HG03558 (cell line): ENCODE results near the gene PMVK.

Experiments used
- ATAC-seq: cut with Tn5 transposase; IDR thresholded peaks from one replicate; pipeline ENCODE4 v1.9.1; 2021; ENCODE audit warnings: moderate number of reproducible peaks; ENCODE audit not compliant: unreplicated experiment; ENCODE audit errors: extremely low read depth

PMVK gene

DNA sequence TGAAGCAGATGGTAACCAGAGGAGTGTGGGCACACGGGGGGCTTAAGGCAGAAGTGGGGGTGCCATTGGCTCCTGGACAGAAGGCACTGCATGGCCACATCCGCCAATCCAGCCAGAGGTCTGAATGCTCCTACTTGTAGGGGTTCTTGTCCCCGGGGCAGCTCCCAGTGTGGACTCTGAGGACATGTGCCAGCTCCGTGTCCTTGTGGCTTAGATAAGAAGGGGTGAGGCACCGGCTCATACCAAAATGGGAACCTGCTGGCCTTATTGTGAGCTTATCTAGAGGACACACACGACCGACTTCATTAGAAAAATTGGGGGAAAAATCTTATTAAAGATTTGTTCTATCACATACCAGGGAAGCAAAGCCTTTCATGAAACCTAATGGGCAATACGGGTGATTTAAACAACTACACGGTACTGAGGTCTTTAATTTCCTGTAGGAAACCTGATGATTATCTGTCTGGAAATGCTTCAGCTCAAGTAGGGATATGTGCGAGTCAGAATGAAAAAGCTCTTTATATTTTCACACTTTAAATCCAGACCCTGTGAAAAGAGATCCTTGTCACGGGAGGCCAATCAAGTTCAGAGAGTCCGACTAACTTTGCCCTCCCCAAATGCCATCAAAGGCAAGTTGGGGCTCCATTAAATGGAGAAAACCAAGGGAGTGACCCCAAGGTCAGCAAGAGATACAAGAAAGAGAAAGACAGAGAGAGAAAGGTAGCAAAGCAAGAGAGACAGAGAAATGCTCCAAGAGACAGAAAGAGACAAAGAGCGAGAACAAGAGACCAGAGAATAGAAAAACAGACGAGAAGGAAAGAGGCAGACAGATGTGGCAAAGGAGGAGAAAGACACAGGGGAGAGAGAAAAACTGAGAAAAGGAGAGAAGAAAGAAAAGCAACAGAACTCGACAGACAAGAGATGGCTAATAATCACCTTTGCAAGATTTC, 52.3 kb downstream of the PMVK start:
- ATAC-seq, result no peak

DNA sequence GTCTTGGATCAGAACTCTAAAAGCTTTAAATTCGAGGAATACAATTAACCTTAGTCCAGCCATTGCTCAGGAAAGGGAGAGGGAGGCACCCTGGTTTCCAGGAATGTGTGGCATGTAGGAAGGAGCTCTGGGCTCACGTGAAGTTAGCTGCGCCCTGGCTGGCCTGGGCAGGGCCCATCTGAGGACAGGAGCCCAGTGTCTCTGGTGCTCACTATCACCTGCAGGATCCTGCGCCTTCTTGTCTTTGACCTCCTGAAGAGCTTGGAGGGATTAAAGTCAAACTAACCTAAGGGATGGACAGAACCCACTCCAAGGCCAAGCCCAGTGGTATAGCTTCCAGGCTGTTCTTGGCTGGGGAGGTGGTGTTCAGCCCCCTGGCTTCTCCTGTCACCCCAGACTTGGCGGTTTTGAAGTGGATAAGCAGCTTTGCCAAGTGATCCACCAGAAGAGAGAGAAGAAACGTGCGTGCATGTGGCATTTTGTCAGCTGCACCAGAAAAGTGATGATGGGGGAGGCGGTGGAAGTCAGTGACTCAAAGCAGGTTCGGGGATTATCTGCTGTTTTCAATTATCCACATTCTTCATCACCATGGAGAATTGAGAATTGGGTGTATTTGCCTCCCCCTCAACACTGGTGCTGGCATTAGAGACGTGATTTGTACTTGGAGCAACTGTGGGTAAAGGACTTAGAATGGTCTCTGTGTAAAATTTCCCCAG, 54.5 kb downstream of the PMVK start:
- no peak for ATAC-seq

DNA sequence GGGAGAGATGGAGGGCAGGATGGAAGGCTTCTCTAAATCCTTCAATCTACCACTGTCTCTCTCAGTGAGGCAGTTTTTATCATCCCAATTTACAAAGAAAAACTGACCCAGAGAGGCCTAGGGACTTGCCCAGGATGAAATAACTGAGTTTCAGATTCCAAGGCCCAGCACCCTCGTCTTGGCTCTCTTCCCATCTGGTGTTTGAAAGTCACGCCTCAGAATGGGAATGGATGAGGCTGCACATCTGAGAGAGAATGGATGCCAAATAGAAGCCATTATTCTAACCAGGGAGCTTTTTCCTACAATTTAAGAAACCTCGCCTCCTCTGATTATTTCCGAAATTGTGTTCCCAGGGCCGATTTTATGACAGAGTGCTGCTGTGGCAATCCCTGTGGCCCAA, 55.8 kb downstream of the PMVK start:
- no peak for ATAC-seq

DNA sequence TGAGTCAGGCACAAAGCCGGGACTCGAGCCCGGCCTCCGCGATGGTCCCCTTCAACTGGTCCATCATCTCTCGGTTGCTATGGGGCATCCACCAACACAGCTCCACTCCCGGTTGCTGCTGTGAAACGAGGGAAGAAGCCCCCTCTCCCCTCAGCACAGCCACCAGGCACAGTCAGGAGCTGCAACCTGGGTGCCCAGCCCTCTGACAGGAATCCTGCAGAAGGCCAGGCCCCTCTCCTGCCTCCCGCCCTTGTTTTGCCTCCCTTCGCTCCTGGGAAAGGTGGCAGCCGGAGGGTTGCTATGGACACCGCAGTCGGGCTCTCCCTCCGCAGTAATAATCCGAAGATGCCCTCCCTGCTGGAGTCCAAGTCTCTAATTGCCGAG, 57.5 kb downstream of the PMVK start:
- ATAC-seq, result no peak

DNA sequence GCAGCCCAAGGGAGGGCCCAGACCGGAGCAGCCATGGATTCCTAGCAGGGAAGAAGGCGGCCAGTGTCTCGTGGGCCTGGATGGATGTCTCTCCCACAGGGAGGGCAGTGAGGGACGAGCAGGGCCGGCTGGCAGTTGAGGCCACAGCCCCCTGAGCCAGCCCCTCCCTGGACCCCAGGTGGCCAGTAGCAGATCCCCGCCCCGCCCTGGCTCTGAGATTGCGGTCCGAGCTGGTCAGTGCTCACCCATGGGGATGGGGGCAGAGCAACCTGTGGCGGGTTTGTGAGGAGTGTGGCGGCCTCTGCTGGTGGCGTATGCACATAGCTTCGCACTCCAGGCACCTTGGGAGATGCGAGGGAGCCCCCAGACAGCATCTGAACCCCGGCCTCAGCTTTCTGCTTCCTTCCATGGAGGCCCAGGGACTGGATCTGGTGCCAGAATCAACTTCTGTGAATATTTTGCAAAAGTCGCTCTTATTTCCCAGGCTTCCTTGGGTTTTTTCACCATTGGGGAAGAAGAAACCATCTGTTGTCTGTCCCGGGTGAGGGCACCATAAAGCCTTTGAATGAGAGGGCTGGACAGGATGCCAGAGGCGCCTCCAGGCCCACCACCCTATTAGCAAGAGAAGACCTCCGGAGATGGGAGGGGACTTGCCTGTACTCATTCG, 58.0 kb downstream of the PMVK start:
- ATAC-seq, result no peak

DNA sequence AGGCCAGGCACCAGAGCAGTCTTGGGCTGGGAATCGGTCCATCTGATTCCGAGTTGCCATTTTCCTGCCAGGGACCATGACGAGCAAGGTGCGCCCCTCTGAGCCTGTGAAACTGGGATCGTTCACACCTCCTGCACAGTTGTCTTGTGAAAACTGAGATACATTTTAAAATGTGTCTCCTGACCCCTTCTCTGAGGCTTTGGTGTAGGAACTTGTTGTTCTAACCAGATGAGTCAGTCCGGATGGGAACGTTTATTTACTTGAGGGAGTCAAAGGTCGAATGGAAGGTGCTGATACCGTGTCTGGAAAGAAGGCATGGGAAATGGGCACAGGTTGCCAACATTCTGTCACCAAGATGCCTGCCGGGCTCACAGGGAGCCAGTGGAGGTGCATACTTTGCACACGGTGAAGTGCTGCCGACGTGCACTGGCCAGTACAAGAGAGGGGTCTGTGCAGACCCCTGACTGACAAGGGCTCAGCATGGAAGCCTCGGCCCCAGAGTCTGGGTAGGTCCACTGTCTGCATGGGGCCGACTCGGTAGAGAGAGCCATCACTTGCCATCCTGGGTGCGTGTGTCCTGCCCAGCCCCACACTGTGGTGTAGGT, 59.0 kb downstream of the PMVK start:
- no peak for ATAC-seq

DNA sequence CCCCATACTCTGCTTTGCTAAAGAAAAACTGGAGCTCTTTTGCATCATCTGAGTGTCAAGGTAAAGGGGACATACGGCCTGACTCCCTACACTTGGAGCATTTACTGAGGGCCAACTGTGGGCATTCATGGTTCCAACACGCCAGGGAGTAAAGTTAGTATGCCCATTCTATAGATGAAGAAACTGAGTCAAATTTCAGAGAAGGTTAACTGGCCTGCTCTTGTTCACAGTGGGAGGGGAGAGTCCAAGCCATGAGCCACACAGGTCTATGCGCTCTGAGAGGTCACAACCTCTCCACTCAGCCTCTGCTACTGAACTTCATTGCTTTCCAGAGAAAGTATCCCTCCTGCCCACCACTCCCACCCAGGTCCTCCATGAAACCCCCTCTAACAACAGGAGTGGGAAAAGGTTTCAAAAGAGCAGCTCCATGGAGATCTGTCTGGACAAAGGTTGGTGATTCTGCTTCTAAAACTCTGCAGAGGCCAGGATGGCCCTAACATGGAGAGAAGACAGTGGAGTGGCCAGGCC, 59.6 kb downstream of the PMVK start:
- ATAC-seq, result no peak
